Measurements from ENCODE around the gene AAK1. TPM values are rescaled to one million over a fixed set of nuclear protein-coding genes. Genes with fewer than 3 reads are reported as not detected.

Gene AAK1
- total and polyA plus RNA-seq, 2 experiments from 2014 or later, result 39.0 to 52.4 TPM

DNA sequence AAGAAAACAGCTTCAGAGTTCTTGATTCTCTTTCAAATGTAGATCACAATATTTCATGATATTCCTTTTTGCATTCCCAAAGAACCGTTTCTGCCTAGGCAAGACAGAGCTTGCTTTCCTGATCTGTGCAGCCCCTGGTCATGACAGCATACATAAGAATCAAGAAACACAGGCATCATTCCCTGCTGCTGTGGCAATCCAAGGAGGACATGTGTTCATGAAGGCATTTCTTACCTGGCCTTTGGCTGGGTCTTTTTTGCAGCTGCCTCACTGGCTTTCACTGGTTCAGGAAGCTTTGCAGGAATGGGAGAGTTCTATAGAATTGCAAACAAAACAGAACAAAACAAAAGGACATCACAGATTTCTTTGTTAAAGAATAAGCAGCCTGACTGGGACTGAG, 118.7 kb downstream of the AAK1 start:
- no peak overlapping the region for H3K4me3 ChIP-seq
- H3K27ac ChIP-seq (ENCODE audit: low read depth), result peak overlapping the region; percentile 65
- H3K36me3 ChIP-seq (ENCODE audit: insufficient read depth), result no peaks in the 10 kb centered on the region
- Mint-ChIP-seq H3K36me3 (ENCODE audit: low read depth) (peaks cover 42% of the 10 kb centered on the region; the same call in 2 of the 3 replicates), H3K4me1 (peaks cover 18% of the 10 kb centered on the region), H3K4me3 (no peak overlapping the region), H3K27ac (peak overlapping the region; percentile 66), H3K27me3 (ENCODE audit: insufficient read depth, low read depth, poor library complexity) (no peaks in the 10 kb centered on the region), H3K9me3 (no peaks in the 10 kb centered on the region)
- no peaks in the 10 kb centered on the region for H3K9me2 ChIP-seq (ENCODE audit: insufficient read depth)
- no peaks in the 10 kb centered on the region for H3K27me3 ChIP-seq (ENCODE audit: insufficient read depth)
- peak overlapping the region; percentile 41 for H3K4me2 ChIP-seq
- peaks cover 5% of the 10 kb centered on the region; the same call in 1 of the 2 replicates for H3F3A ChIP-seq (replicated peaks; ENCODE audit: low read depth)
- peaks cover 10% of the 10 kb centered on the region for H3K4me1 ChIP-seq (ENCODE audit: insufficient read depth)
- H2AFZ ChIP-seq, result no peak overlapping the region
- DNase-seq (ENCODE audit: low spot score) (peak; percentile 49), ATAC-seq (peak; percentile 75)
- H3K79me2 ChIP-seq (replicated peaks; ENCODE audit: insufficient read depth), result no peaks in the 10 kb centered on the region
- H4K20me1 ChIP-seq (replicated peaks; ENCODE audit: insufficient read depth), result no peaks in the 10 kb centered on the region; the same call in 1 of the 2 replicates
- TF ChIP-seq EZH2phosphoT487 (IDR thresholded peaks at IDR 0.05; ENCODE audit: unreplicated experiment) (no peak), ZNF114 (CRISPR knock-in tag; IDR thresholded peaks at IDR 0.05) (no peak)
- TF ChIP-seq, protein P1, sequence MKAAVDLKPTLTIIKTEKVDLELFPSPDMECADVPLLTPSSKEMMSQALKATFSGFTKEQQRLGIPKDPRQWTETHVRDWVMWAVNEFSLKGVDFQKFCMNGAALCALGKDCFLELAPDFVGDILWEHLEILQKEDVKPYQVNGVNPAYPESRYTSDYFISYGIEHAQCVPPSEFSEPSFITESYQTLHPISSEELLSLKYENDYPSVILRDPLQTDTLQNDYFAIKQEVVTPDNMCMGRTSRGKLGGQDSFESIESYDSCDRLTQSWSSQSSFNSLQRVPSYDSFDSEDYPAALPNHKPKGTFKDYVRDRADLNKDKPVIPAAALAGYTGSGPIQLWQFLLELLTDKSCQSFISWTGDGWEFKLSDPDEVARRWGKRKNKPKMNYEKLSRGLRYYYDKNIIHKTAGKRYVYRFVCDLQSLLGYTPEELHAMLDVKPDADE (IDR thresholded peaks at IDR 0.05), result no peak

GRCh38 chr2:69521747-69522146, 121.8 kb downstream of the AAK1 start:
- no peaks in the 10 kb centered on the region for H3K9me2 ChIP-seq (ENCODE audit: insufficient read depth)
- no peaks in the 10 kb centered on the region; the same call in 1 of the 2 replicates for H4K20me1 ChIP-seq (replicated peaks; ENCODE audit: insufficient read depth)
- no peak overlapping the region for H3K4me3 ChIP-seq
- H2AFZ ChIP-seq, result no peak overlapping the region
- peaks cover 16% of the 10 kb centered on the region for H3K4me1 ChIP-seq (ENCODE audit: insufficient read depth)
- ATAC-seq (no peak), DNase-seq (ENCODE audit: low spot score) (no peak)
- no peaks in the 10 kb centered on the region for H3K9me3 Mint-ChIP-seq
- no peak overlapping the region for H3K27ac Mint-ChIP-seq
- H3K36me3 Mint-ChIP-seq (ENCODE audit: low read depth), result peaks cover 55% of the 10 kb centered on the region; the same call in 2 of the 3 replicates
- H3K27me3 Mint-ChIP-seq (ENCODE audit: insufficient read depth, low read depth, poor library complexity), result peaks cover 3% of the 10 kb centered on the region
- 0 out of 2 replicates have a peak, but pooled peaks cover 5% of the 10 kb centered on the region for H3K36me3 ChIP-seq (ENCODE audit: insufficient read depth)
- H3K4me2 ChIP-seq, result no peak overlapping the region
- H3K4me1 Mint-ChIP-seq, result peaks cover 29% of the 10 kb centered on the region
- no peaks in the 10 kb centered on the region for H3K27me3 ChIP-seq (ENCODE audit: insufficient read depth)
- H3F3A ChIP-seq (replicated peaks; ENCODE audit: low read depth), result peaks cover 8% of the 10 kb centered on the region; the same call in 1 of the 2 replicates
- H3K79me2 ChIP-seq (replicated peaks; ENCODE audit: insufficient read depth), result no peaks in the 10 kb centered on the region
- H3K27ac ChIP-seq (ENCODE audit: low read depth), result no peak overlapping the region
- TF ChIP-seq EZH2phosphoT487 (IDR thresholded peaks at IDR 0.05; ENCODE audit: unreplicated experiment), result no peak
- TF ChIP-seq EZH2 (IDR thresholded peaks at IDR 0.05; ENCODE audit: low read depth, unreplicated experiment), result no peak
- TF ChIP-seq CREB1 (CRISPR knock-in tag; IDR thresholded peaks at IDR 0.05; ENCODE audit: low read depth), result no peak
- TF ChIP-seq ZNF114 (CRISPR knock-in tag; IDR thresholded peaks at IDR 0.05), result no peak
- no peak for TF ChIP-seq POLR2AphosphoS5 (IDR thresholded peaks at IDR 0.05; ENCODE audit: low read depth)
- no peak for TF ChIP-seq ZNF462 (CRISPR knock-in tag; IDR thresholded peaks at IDR 0.05)
- TF ChIP-seq STAT1 (IDR thresholded peaks at IDR 0.05; ENCODE audit: unreplicated experiment), result no peak
- no peak for TF ChIP-seq NANOG (IDR thresholded peaks at IDR 0.05; ENCODE audit: borderline replicate concordance)
- no peak overlapping the region for H3K4me3 Mint-ChIP-seq

All from GM23338 (cell line).